Epithelial cell of umbilical artery (primary cell): ENCODE measurements around the gene IRF2BP2. TPM values are rescaled to one million over a fixed set of nuclear protein-coding genes. Genes with fewer than 3 reads are reported as not detected.

Source experiments
- total RNA-seq: library from RNA; depleted of rRNA; stranded (reverse); fragments of >200 nt; gene quantifications from 2 replicates; pipeline ENCODE4 v1.2.3, GENCODE V29; 2014

Gene IRF2BP2
- total RNA-seq, result 39.3 and 62.9 TPM in 2 replicates

DNA sequence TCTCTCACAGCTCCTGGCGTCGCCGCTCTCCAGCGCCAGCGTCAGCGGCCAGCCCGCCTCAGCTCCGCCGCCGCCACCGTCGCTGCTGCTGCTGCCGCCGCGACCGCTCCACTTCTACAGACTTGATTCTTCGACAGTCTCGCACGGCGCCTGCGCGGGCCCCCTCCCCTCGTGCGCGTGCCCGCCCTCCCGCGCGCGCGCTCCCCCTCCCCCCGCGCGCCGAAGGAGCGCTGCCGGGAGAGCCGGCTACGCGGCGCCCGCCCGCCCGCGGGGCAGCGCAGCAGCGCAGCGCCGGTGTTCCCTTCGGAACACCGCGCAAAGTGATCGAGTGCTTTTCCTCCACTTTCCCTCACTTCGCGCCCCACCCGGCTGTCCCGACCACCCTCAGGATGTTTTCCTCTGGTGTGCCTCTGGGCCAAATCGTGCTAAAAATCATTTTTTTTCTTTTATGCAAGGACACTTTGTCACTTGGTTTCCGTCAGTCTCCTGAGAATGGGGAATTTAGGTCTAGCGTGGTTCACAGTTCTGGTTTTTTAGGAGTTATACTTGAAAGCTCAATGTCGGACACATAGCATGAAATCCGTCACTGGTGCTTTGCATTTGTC is at the start of gene IRF2BP2:
TSS of gene IRF2BP2 (minus strand) at position 118 of the 605 bp plus-strand sequence. CDS start 684 bp downstream, outside the sequence.

Other genes with a start within 250 kb of the IRF2BP2 start
- 28.6 and 43.2 TPM in 2 replicates for gene COA6, start 236.7 kb downstream of the IRF2BP2 start, total RNA-seq
- 21.6 and 23.4 TPM in 2 replicates for gene TARBP1, start 131.0 kb downstream of the IRF2BP2 start, total RNA-seq